Myocyte (in vitro differentiated cells): ENCODE results near the gene TTLL11. TPM values are rescaled to one million over a fixed set of nuclear protein-coding genes. Genes with fewer than 3 reads are reported as not detected.

ENCODE experiments used
- DNase-seq: peaks from one replicate; pipeline ENCODE4 v3.0.0-alpha.2; 2012; ENCODE audit warnings: low read depth
- total RNA-seq: library from RNA; depleted of rRNA; stranded (reverse); fragments of >200 nt; gene quantifications from 2 replicates; pipeline ENCODE4 v1.2.3, GENCODE V29; 2014

The TTLL11 gene
- total RNA-seq, 1 donor from 2014 or later: 13.5 TPM

GRCh38 chr9:121944711-121945191 lies 148.4 kb downstream of the TTLL11 start:
- DNase-seq: peak; percentile 66

- no peak for DNase-seq
These were observed 149.6 kb downstream of the TTLL11 start for GRCh38 chr9:121943463-121943862.

GRCh38 chr9:121942866-121943382 lies 150.2 kb downstream of the TTLL11 start:
- DNase-seq: no peak

- DNase-seq: no peak
These were observed 150.8 kb downstream of the TTLL11 start for GRCh38 chr9:121942313-121942712.

GRCh38 chr9:121939643-121940042 lies 153.5 kb downstream of the TTLL11 start:
- no peak for DNase-seq

GRCh38 chr9:121938621-121939020 lies 154.5 kb downstream of the TTLL11 start:
- no peak for DNase-seq

- DNase-seq: no peak
These were observed 155.9 kb downstream of the TTLL11 start for GRCh38 chr9:121937240-121937639.

GRCh38 chr9:121935739-121936138 lies 157.4 kb downstream of the TTLL11 start:
- DNase-seq: no peak

GRCh38 chr9:121930956-121931355 lies 162.2 kb downstream of the TTLL11 start:
- DNase-seq: peak; percentile 28

GRCh38 chr9:121929893-121930875 lies 162.9 kb downstream of the TTLL11 start:
- DNase-seq: no peak

- DNase-seq: no peak
These were observed 165.5 kb downstream of the TTLL11 start for GRCh38 chr9:121927636-121928035.

GRCh38 chr9:121927081-121927480 lies 166.0 kb downstream of the TTLL11 start:
- no peak for DNase-seq

GRCh38 chr9:121926351-121926801 lies 166.7 kb downstream of the TTLL11 start:
- DNase-seq: no peak

- DNase-seq: no peak
These were observed 167.2 kb downstream of the TTLL11 start for GRCh38 chr9:121925935-121926334.

- DNase-seq: no peak
These were observed 168.4 kb downstream of the TTLL11 start for GRCh38 chr9:121924700-121925099.

GRCh38 chr9:121921444-121921843 lies 171.7 kb downstream of the TTLL11 start:
- peak; percentile 64 for DNase-seq

GRCh38 chr9:121917375-121918335 lies 175.5 kb downstream of the TTLL11 start:
- peak; percentile 87 for DNase-seq

- no peak for DNase-seq
These were observed 177.8 kb downstream of the TTLL11 start for GRCh38 chr9:121915304-121915625.

- DNase-seq: no peak
These were observed 178.4 kb downstream of the TTLL11 start for GRCh38 chr9:121914604-121915303.

- no peak for DNase-seq
These were observed 179.0 kb downstream of the TTLL11 start for GRCh38 chr9:121914017-121914595.
